H9 (cell line): Measurements from ENCODE around the gene TRIP10. TPM values are rescaled to one million over a fixed set of nuclear protein-coding genes. Genes with fewer than 3 reads are reported as not detected.
"Not testable (repeated sequence)": the region's sequence is repeated elsewhere in the genome, so short reads cannot be mapped to it uniquely, and the experiment has no call there.

ENCODE experiments used
- DNase-seq: peaks from one replicate; pipeline ENCODE4 v3.0.0-alpha.2; 2017
- H2AFZ ChIP-seq: one replicate; pipeline ENCODE4 v1.6.1; 2013; ENCODE audit warnings: mild to moderate bottlenecking, low read length, control low read depth, moderate library complexity
- H2AK5ac ChIP-seq: 2 replicates; pipeline ENCODE4 v1.6.1; 2013; ENCODE audit warnings: low read length, control low read depth, mixed read lengths; ENCODE audit not compliant: insufficient read length
- H2BK120ac ChIP-seq: one replicate; pipeline ENCODE4 v1.6.1; 2013; ENCODE audit warnings: low read depth, mild to moderate bottlenecking, low read length, control low read depth, inconsistent platforms; ENCODE audit not compliant: poor library complexity, severe bottlenecking
- H2BK12ac ChIP-seq: 2 replicates; pipeline ENCODE4 v1.6.1; 2013; ENCODE audit warnings: low read length, control low read depth, mixed read lengths, low read depth; ENCODE audit not compliant: insufficient read length
- H2BK15ac ChIP-seq: 2 replicates; pipeline ENCODE4 v1.6.1; 2013; ENCODE audit warnings: low read depth, low read length, control low read depth
- H2BK20ac ChIP-seq: one replicate; pipeline ENCODE4 v1.6.1; 2013; ENCODE audit warnings: low read depth, mild to moderate bottlenecking, low read length, control low read depth, inconsistent platforms; ENCODE audit not compliant: poor library complexity, severe bottlenecking
- H2BK5ac ChIP-seq: 2 replicates; pipeline ENCODE4 v1.6.1; 2013; ENCODE audit warnings: low read length, control low read depth, mixed read lengths; ENCODE audit not compliant: insufficient read length
- H3K14ac ChIP-seq: 2 replicates; pipeline ENCODE4 v1.6.1; 2013; ENCODE audit warnings: low read length, control low read depth; ENCODE audit not compliant: insufficient read depth
- H3K18ac ChIP-seq: 2 replicates; pipeline ENCODE4 v1.6.1; 2013; ENCODE audit warnings: low read depth, mild to moderate bottlenecking, mixed read lengths, low read length, control low read depth; ENCODE audit not compliant: insufficient read length
- H3K23ac ChIP-seq: 2 replicates; pipeline ENCODE4 v1.6.1; 2013; ENCODE audit warnings: low read length, control low read depth, mixed read lengths, low read depth; ENCODE audit not compliant: insufficient read length
- H3K23me2 ChIP-seq: 2 replicates; pipeline ENCODE4 v1.6.1; 2013; ENCODE audit warnings: low read depth, mild to moderate bottlenecking, mixed read lengths, low read length, control low read depth; ENCODE audit not compliant: insufficient read length, poor library complexity, severe bottlenecking
- H3K27ac ChIP-seq: 2 replicates; pipeline ENCODE4 v1.5.1; 2013; ENCODE audit warnings: low read length, control low read depth, mixed read lengths, low read depth; ENCODE audit not compliant: insufficient read length
- H3K27me3 ChIP-seq: 2 replicates; pipeline ENCODE4 v1.6.1; 2013; ENCODE audit warnings: low read length, control low read depth, inconsistent platforms; ENCODE audit not compliant: insufficient read depth
- H3K4ac ChIP-seq: 2 replicates; pipeline ENCODE4 v1.6.1; 2013; ENCODE audit warnings: low read depth, mild to moderate bottlenecking, control low read depth, inconsistent platforms, low read length, moderate library complexity
- H3K4me1 ChIP-seq: 2 replicates; pipeline ENCODE4 v1.6.1; 2013; ENCODE audit warnings: low read length, control low read depth, inconsistent platforms; ENCODE audit not compliant: insufficient read depth
- H3K4me2 ChIP-seq: 2 replicates; pipeline ENCODE4 v1.6.1; 2013; ENCODE audit warnings: low read length, control low read depth, mixed read lengths; ENCODE audit not compliant: insufficient read length, insufficient read depth
- H3K56ac ChIP-seq: 2 replicates; pipeline ENCODE4 v1.6.1; 2013; ENCODE audit warnings: low read depth, mild to moderate bottlenecking, mixed read lengths, low read length, control low read depth; ENCODE audit not compliant: insufficient read length
- H3K79me1 ChIP-seq: 2 replicates; pipeline ENCODE4 v1.6.1; 2013; ENCODE audit warnings: low read depth, mild to moderate bottlenecking, moderate library complexity, low read length, control low read depth, inconsistent platforms; ENCODE audit not compliant: insufficient read depth, poor library complexity, severe bottlenecking
- H3K79me2 ChIP-seq: 2 replicates; pipeline ENCODE4 v1.6.1; 2013; ENCODE audit warnings: low read length, control low read depth, inconsistent platforms; ENCODE audit not compliant: insufficient read depth
- H3K9ac ChIP-seq: 2 replicates; pipeline ENCODE4 v1.6.1; 2013; ENCODE audit warnings: low read length, control low read depth, mixed read lengths; ENCODE audit not compliant: insufficient read length; ENCODE audit errors: extremely low read depth
- H3K9me3 ChIP-seq: one replicate; pipeline ENCODE4 v1.6.1; 2013; ENCODE audit warnings: low read depth, low read length, inconsistent platforms; ENCODE audit not compliant: control insufficient read depth
- H3T11ph ChIP-seq: one replicate; pipeline ENCODE4 v1.6.1; 2013; ENCODE audit warnings: mild to moderate bottlenecking, low read length, control low read depth, inconsistent platforms
- H4K20me1 ChIP-seq: one replicate; pipeline ENCODE4 v1.6.1; 2013; ENCODE audit not compliant: control insufficient read depth, insufficient read length, insufficient read depth
- H4K5ac ChIP-seq: 2 replicates; pipeline ENCODE4 v1.6.1; 2013; ENCODE audit warnings: low read depth, mild to moderate bottlenecking, mixed read lengths, low read length, control low read depth; ENCODE audit not compliant: insufficient read length
- H4K8ac ChIP-seq: replicated peaks from 2 replicates; pipeline ENCODE4 v1.6.1; 2013; ENCODE audit warnings: low read length, control low read depth, mixed read lengths, low read depth; ENCODE audit not compliant: insufficient read length
- H4K91ac ChIP-seq: 2 replicates; pipeline ENCODE4 v1.6.1; 2013; ENCODE audit warnings: low read depth, mild to moderate bottlenecking, moderate library complexity, mixed read lengths, low read length, control low read depth; ENCODE audit not compliant: insufficient read length
- H3K27ac Mint-ChIP-seq, 3 experiments: 2 replicates in 2 of 3; 3 replicates in 1 of 3; pipeline ENCODE4 v1.8.0; 2020 to 2021; ENCODE audit warnings: mixed read lengths in 3 of 3, mild to moderate bottlenecking in 1 of 3, moderate library complexity in 1 of 3
- H3K27me3 Mint-ChIP-seq: 2 replicates; pipeline ENCODE4 v1.8.0; 2021; ENCODE audit warnings: low read depth, mild to moderate bottlenecking, moderate library complexity, mixed read lengths
- H3K36me3 Mint-ChIP-seq, 3 experiments: 2 replicates in 2 of 3; 3 replicates in 1 of 3; pipeline ENCODE4 v1.8.0; 2020 to 2021; ENCODE audit warnings: low read depth in 3 of 3, mixed read lengths in 3 of 3; ENCODE audit not compliant: insufficient read depth in 1 of 3
- H3K4me1 Mint-ChIP-seq, 2 experiments: 2 replicates each; pipeline ENCODE4 v1.8.0; 2020; ENCODE audit warnings: mixed read lengths in 2 of 2
- H3K4me3 Mint-ChIP-seq, 2 experiments: 2 replicates in 1 of 2; 3 replicates in 1 of 2; pipeline ENCODE4 v1.8.0; 2020 to 2021; ENCODE audit warnings: mild to moderate bottlenecking in 2 of 2, mixed read lengths in 2 of 2, moderate library complexity in 1 of 2
- H3K9me3 Mint-ChIP-seq, 2 experiments: 2 replicates in 1 of 2; 3 replicates in 1 of 2; pipeline ENCODE4 v1.8.0; 2020; ENCODE audit warnings: mild to moderate bottlenecking in 2 of 2, mixed read lengths in 2 of 2, moderate library complexity in 1 of 2
- WGBS: extraction: QIAGEN DNeasy Blood & Tissue Kit; methylation state at CpG from one replicate; pipeline ENCODE4 v1.1.7; 2013; ENCODE audit warnings: missing lambda C conversion rate, low lambda C conversion rate, mixed read lengths; ENCODE audit not compliant: insufficient read length; ENCODE audit errors: extremely low coverage; 5-methylcytosine and 5-hydroxymethylcytosine counted together
- total RNA-seq: library from RNA; stranded (reverse); gene quantifications from 2 replicates; pipeline ENCODE4 v1.2.1, GENCODE V29; 2021
- TF ChIP-seq, protein P1 (sequence below): fragments of 200-600 bp; sonication (generic); conservative IDR thresholded peaks from 3 replicates; pipeline ENCODE4 v1.8.0; 2021; ENCODE audit warnings: antibody characterized with exemption, mild to moderate bottlenecking

The TRIP10 gene
- total RNA-seq, 1 experiment from 2014 or later = 56.4 TPM

GRCh38 chr19:6761053-6761676 lies 21.7 kb downstream of the TRIP10 start:
- Mint-ChIP-seq H3K4me3 (no peak overlapping the region), H3K27ac (no peak overlapping the region), H3K27me3 (no peaks in the 10 kb centered on the region), H3K4me1 (peaks cover 8 to 10% of the 10 kb centered on the region in 2 experiments), H3K9me3 (no peaks in the 10 kb centered on the region), H3K36me3 (peaks cover 12 to 23% (median 15%) of the 10 kb centered on the region in 3 experiments; a peak in 5 of 7 replicates)
- H3K27me3 ChIP-seq = no peaks in the 10 kb centered on the region
- H2BK5ac ChIP-seq = no peak overlapping the region
- no CpG with 5 or more reads among the region's 4 CpGs for WGBS
- H2BK20ac ChIP-seq = no peak overlapping the region
- H3T11ph ChIP-seq = no peak overlapping the region
- DNase-seq = peak; percentile 49
- H3K9me3 ChIP-seq = no peaks in the 10 kb centered on the region
- H4K20me1 ChIP-seq = no peaks in the 10 kb centered on the region
- no peak overlapping the region for H3K27ac ChIP-seq
- no peak overlapping the region for H4K91ac ChIP-seq
- no peaks in the 10 kb centered on the region for H3K79me1 ChIP-seq
- H3K23me2 ChIP-seq = peaks cover 2% of the 10 kb centered on the region
- no peak overlapping the region for H3K4ac ChIP-seq
- H2BK12ac ChIP-seq = no peak overlapping the region
- H3K18ac ChIP-seq = no peak overlapping the region
- no peaks in the 10 kb centered on the region for H3K79me2 ChIP-seq
- H3K23ac ChIP-seq = no peak overlapping the region
- H2BK120ac ChIP-seq = no peak overlapping the region
- TF ChIP-seq, protein P1, sequence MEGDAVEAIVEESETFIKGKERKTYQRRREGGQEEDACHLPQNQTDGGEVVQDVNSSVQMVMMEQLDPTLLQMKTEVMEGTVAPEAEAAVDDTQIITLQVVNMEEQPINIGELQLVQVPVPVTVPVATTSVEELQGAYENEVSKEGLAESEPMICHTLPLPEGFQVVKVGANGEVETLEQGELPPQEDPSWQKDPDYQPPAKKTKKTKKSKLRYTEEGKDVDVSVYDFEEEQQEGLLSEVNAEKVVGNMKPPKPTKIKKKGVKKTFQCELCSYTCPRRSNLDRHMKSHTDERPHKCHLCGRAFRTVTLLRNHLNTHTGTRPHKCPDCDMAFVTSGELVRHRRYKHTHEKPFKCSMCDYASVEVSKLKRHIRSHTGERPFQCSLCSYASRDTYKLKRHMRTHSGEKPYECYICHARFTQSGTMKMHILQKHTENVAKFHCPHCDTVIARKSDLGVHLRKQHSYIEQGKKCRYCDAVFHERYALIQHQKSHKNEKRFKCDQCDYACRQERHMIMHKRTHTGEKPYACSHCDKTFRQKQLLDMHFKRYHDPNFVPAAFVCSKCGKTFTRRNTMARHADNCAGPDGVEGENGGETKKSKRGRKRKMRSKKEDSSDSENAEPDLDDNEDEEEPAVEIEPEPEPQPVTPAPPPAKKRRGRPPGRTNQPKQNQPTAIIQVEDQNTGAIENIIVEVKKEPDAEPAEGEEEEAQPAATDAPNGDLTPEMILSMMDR = no peak
- H2AFZ ChIP-seq = no peak overlapping the region
- no peak overlapping the region for H3K4me2 ChIP-seq
- no peak overlapping the region for H4K8ac ChIP-seq
- no peak overlapping the region for H3K56ac ChIP-seq
- no peak overlapping the region for H3K14ac ChIP-seq
- 0 out of 2 replicates have a peak, but pooled peaks cover 2% of the 10 kb centered on the region for H3K4me1 ChIP-seq
- no peak overlapping the region for H2BK15ac ChIP-seq
- H4K5ac ChIP-seq = no peak overlapping the region
- H2AK5ac ChIP-seq = no peak overlapping the region
- H3K9ac ChIP-seq = no peak overlapping the region

GRCh38 chr19:6762253-6762797 lies 22.8 kb downstream of the TRIP10 start:
- H3K56ac ChIP-seq, H3K4ac ChIP-seq, H3K23ac ChIP-seq, H4K20me1 ChIP-seq, H3T11ph ChIP-seq, H2BK15ac ChIP-seq, H2BK5ac ChIP-seq, H3K9me3 ChIP-seq, H3K4me2 ChIP-seq, H3K27me3 ChIP-seq, H3K79me1 ChIP-seq, H3K18ac ChIP-seq, H3K14ac ChIP-seq, H3K4me1 ChIP-seq, H3K4me3 Mint-ChIP-seq, H4K91ac ChIP-seq, H4K5ac ChIP-seq, H2BK12ac ChIP-seq, H2AK5ac ChIP-seq, H2BK120ac ChIP-seq, H2BK20ac ChIP-seq, H3K27ac Mint-ChIP-seq, H3K9me3 Mint-ChIP-seq, H3K79me2 ChIP-seq, H3K27me3 Mint-ChIP-seq, DNase-seq, H2AFZ ChIP-seq, H3K27ac ChIP-seq, H4K8ac ChIP-seq, H3K9ac ChIP-seq: not testable (repeated sequence)
- peaks cover 13% of the 10 kb centered on the region for H3K23me2 ChIP-seq
- Mint-ChIP-seq H3K4me1 (peaks cover 17% of the 10 kb centered on the region in 2 experiments), H3K36me3 (peaks cover 12 to 23% (median 15%) of the 10 kb centered on the region in 3 experiments; a peak in 5 of 7 replicates)
- WGBS = no CpG with 5 or more reads among the region's 8 CpGs
